Progenitor cell of endocrine pancreas (in vitro differentiated cells): ENCODE data around the gene BMPR2. TPM values are rescaled to one million over a fixed set of nuclear protein-coding genes. Genes with fewer than 3 reads are reported as not detected.
A peak's percentile ranks its signal among the peaks of the same experiment; 100 is the strongest.

Experiments
- DNase-seq: peaks from one replicate; pipeline ENCODE4 v3.0.0; 2021; ENCODE audit warnings: low spot score; ENCODE audit not compliant: unreplicated experiment
- H3K27ac Mint-ChIP-seq: 2 replicates; pipeline ENCODE4 v1.8.0; 2021; ENCODE audit warnings: mild to moderate bottlenecking, moderate library complexity, mixed read lengths
- H3K27me3 Mint-ChIP-seq: 2 replicates; pipeline ENCODE4 v1.8.0; 2021; ENCODE audit warnings: mixed read lengths
- H3K36me3 Mint-ChIP-seq: 2 replicates; pipeline ENCODE4 v1.8.0; 2022; ENCODE audit warnings: mixed read lengths; ENCODE audit not compliant: insufficient read depth
- H3K4me1 Mint-ChIP-seq: 2 replicates; pipeline ENCODE4 v1.8.0; 2021; ENCODE audit warnings: low read depth, mixed read lengths
- H3K4me3 Mint-ChIP-seq: 2 replicates; pipeline ENCODE4 v1.8.0; 2021; ENCODE audit warnings: low read depth, mild to moderate bottlenecking, moderate library complexity, mixed read lengths
- H3K9me3 Mint-ChIP-seq: 2 replicates; pipeline ENCODE4 v1.8.0; 2021; ENCODE audit warnings: low read depth, mixed read lengths
- CTCF ChIP-seq: fragments of 200-600 bp; sonication (generic); IDR thresholded peaks from one replicate; pipeline ENCODE4 v1.5.0; 2021; ENCODE audit warnings: antibody characterized with exemption, mild to moderate bottlenecking; ENCODE audit not compliant: unreplicated experiment
- total RNA-seq: library from RNA; stranded (reverse); gene quantifications from 2 replicates; pipeline ENCODE4 v1.2.1, GENCODE V29; 2021

Gene BMPR2
- total RNA-seq, 1 donor from 2014 or later: 36.7 TPM

- no peak overlapping the region for H3K4me3 Mint-ChIP-seq
- no peak for DNase-seq
- no peak for TF ChIP-seq CTCF
- peaks cover 7% of the 10 kb centered on the region for H3K9me3 Mint-ChIP-seq
- no peak overlapping the region for H3K27ac Mint-ChIP-seq
- no peaks in the 10 kb centered on the region for H3K27me3 Mint-ChIP-seq
- H3K36me3 Mint-ChIP-seq: peaks cover 1% of the 10 kb centered on the region
- H3K4me1 Mint-ChIP-seq: peaks cover 2% of the 10 kb centered on the region
Observed at GRCh38 chr2:202583709-202584219, 207.6 kb downstream of the BMPR2 start.

- Mint-ChIP-seq H3K4me1 (peaks cover 2% of the 10 kb centered on the region), H3K4me3 (peak overlapping the region; percentile 51), H3K9me3 (no peaks in the 10 kb centered on the region), H3K36me3 (no peaks in the 10 kb centered on the region), H3K27ac (peak overlapping the region; percentile 39), H3K27me3 (no peaks in the 10 kb centered on the region)
- peak; percentile 88 for TF ChIP-seq CTCF
- DNase-seq: peak; percentile 47
Observed at GRCh38 chr2:202588647-202589581, 212.8 kb downstream of the BMPR2 start.

GRCh38 chr2:202589582-202589949, 213.4 kb downstream of the BMPR2 start:
- TF ChIP-seq CTCF: no peak
- no peaks in the 10 kb centered on the region for H3K36me3 Mint-ChIP-seq
- no peaks in the 10 kb centered on the region for H3K27me3 Mint-ChIP-seq
- peaks cover 2% of the 10 kb centered on the region for H3K4me1 Mint-ChIP-seq
- no peak overlapping the region for H3K4me3 Mint-ChIP-seq
- H3K27ac Mint-ChIP-seq: no peak overlapping the region
- no peaks in the 10 kb centered on the region for H3K9me3 Mint-ChIP-seq
- no peak for DNase-seq

- no peaks in the 10 kb centered on the region for H3K27me3 Mint-ChIP-seq
- no peaks in the 10 kb centered on the region for H3K9me3 Mint-ChIP-seq
- H3K4me3 Mint-ChIP-seq: no peak overlapping the region
- H3K36me3 Mint-ChIP-seq: no peaks in the 10 kb centered on the region
- TF ChIP-seq CTCF: no peak
- H3K4me1 Mint-ChIP-seq: peaks cover 2% of the 10 kb centered on the region
- no peak for DNase-seq
- no peak overlapping the region for H3K27ac Mint-ChIP-seq
Observed at GRCh38 chr2:202592566-202592965, 216.4 kb downstream of the BMPR2 start.

- no peak for TF ChIP-seq CTCF
- no peak overlapping the region for H3K4me3 Mint-ChIP-seq
- no peak for DNase-seq
- no peaks in the 10 kb centered on the region for H3K9me3 Mint-ChIP-seq
- H3K27ac Mint-ChIP-seq: no peak overlapping the region
- H3K27me3 Mint-ChIP-seq: no peaks in the 10 kb centered on the region
- H3K36me3 Mint-ChIP-seq: no peaks in the 10 kb centered on the region
- H3K4me1 Mint-ChIP-seq: no peaks in the 10 kb centered on the region
Observed at GRCh38 chr2:202599105-202599504, 223.0 kb downstream of the BMPR2 start.
